Psoas muscle (tissue), 8 donors: ENCODE measurements around the gene CDCA4. TPM values are rescaled to one million over a fixed set of nuclear protein-coding genes. Genes with fewer than 3 reads are reported as not detected.

ENCODE experiments used
- ATAC-seq, 4 donors: fragments of 200-7000 bp; cut with Tn5 transposase; one replicate each; pipeline ENCODE4 v1.9.1; 2020; ENCODE audit warnings: moderate library complexity in 3 of 4, mild to moderate bottlenecking in 2 of 4
- DNase-seq, 2 donors: peaks; one replicate each; pipeline ENCODE4 v3.0.0-alpha.2; 2020
- H3K27ac ChIP-seq: fragments of 200-600 bp; one replicate; pipeline ENCODE4 v1.8.0; 2022
- H3K27me3 ChIP-seq, 3 donors: fragments of 200-600 bp in 1 of 3; one replicate each; pipeline versions ENCODE4 v1.6.1 to v1.8.0; 2013 to 2022; ENCODE audit warnings: low read length in 2 of 3, mild to moderate bottlenecking in 2 of 3, moderate library complexity in 1 of 3; ENCODE audit not compliant: insufficient read depth in 3 of 3
- H3K36me3 ChIP-seq, 2 donors: fragments of 200-600 bp in 1 of 2; one replicate each; pipeline versions ENCODE4 v1.6.1 to v1.8.0; 2013 to 2022; ENCODE audit warnings: low read depth in 1 of 2, mild to moderate bottlenecking in 1 of 2, moderate library complexity in 1 of 2; ENCODE audit not compliant: insufficient read depth in 1 of 2
- H3K4me1 ChIP-seq: fragments of 200-600 bp; one replicate; pipeline ENCODE4 v1.8.0; 2022
- H3K4me3 ChIP-seq: fragments of 200-600 bp; one replicate; pipeline ENCODE4 v1.8.0; 2022; ENCODE audit warnings: mild to moderate bottlenecking
- H3K9me3 ChIP-seq: fragments of 200-600 bp; one replicate; pipeline ENCODE4 v1.8.0; 2022
- CTCF ChIP-seq: fragments of 200-600 bp; IDR thresholded peaks from one replicate; pipeline ENCODE4 v1.8.0; 2022; ENCODE audit warnings: antibody characterized with exemption
- WGBS, 3 donors: extraction: QIAGEN DNeasy Blood & Tissue Kit; methylation state at CpG; one replicate each; pipeline versions ENCODE4 v1.1.6 to v1.1.7; 2013; 5-methylcytosine and 5-hydroxymethylcytosine counted together
- intact Hi-C, 2 donors: fragments of 100-400 bp; cut with DNase I; formaldehyde crosslinking; loops; one replicate each; pipeline versions ENCODE4 v1.11.0 to v1.14.2; 2022
- polyA plus RNA-seq, 3 donors: library from polyadenylated mRNA; stranded (reverse); fragments of 200-250 nt; gene quantifications; one replicate each; pipeline ENCODE4 v1.2.3, GENCODE V29; 2013
- total RNA-seq, 4 donors: library from RNA; stranded (reverse); fragmentation: NEBNext Ultra II Directional in 2 of 4; extraction: Animal tissue kit (Norgen Biotek cat#: 25700) in 2 of 4; gene quantifications; one replicate each; pipeline versions ENCODE4 v1.2.1 to v1.2.4, GENCODE V29; 2021 to 2023
- donor health status: healthy with polysubstance abuse.
- donor health status: DM: no; HTN: no; CAD: no; lungs with moderate emphysema.
- donor health status: Bipolar disorder and iron deficiency.
- donor health status: healthy.
- donor health status: DM: yes; HTN: yes; CAD: no.
- donor health status: DM: no; HTN: no; CAD: no.
- donor health status: DM: no; HTN: no; CAD: no.
- donor health status: DM: yes; HTN: yes; CAD: no.

Gene CDCA4
- total and polyA plus RNA-seq, 7 donors = 0.79 to 3.3 (median 1.3) TPM

- no peak for ATAC-seq
- Histone ChIP-seq H3K27me3 (peaks cover 0 to 42% (median 10%) of the 10 kb centered on the region in 3 donors), H3K27ac (no peak overlapping the region), H3K4me1 (peaks cover 23% of the 10 kb centered on the region), H3K36me3 (no peaks in the 10 kb centered on the region), H3K9me3 (no peaks in the 10 kb centered on the region), H3K4me3 (no peak overlapping the region)
- DNase-seq = peak in 1 of 2 donors; percentile 44
- TF ChIP-seq CTCF = no peak
- 90 to 92% (median 90%) methylated on average over 12 of the region's 12 CpGs for WGBS, 3 donors
- intact Hi-C loops = no loop called here
Measured at GRCh38 chr14:104971447-104972240, 49.2 kb downstream of the CDCA4 start.

- peak overlapping the region; percentile 1 for H3K27ac ChIP-seq
Measured at GRCh38 chr14:104970231-104971068, 50.4 kb downstream of the CDCA4 start.

GRCh38 chr14:104969741-104970230 lies 51.1 kb downstream of the CDCA4 start:
- Histone ChIP-seq H3K36me3 (no peaks in the 10 kb centered on the region), H3K4me3 (peak overlapping the region; percentile 18), H3K9me3 (no peaks in the 10 kb centered on the region), H3K27me3 (peaks cover 0 to 45% (median 11%) of the 10 kb centered on the region in 3 donors), H3K27ac (no peak overlapping the region), H3K4me1 (peaks cover 16% of the 10 kb centered on the region)
- WGBS, 3 donors = 90 to 93% (median 93%) methylated on average over 10 of the region's 10 CpGs
- ATAC-seq (no peak), DNase-seq (peak in 1 of 2 donors; percentile 52)
- intact Hi-C loops = no loop called here
- TF ChIP-seq CTCF = no peak

More at GRCh38 chr14:104970231-104971068, 50.4 kb downstream of the CDCA4 start:
- TF ChIP-seq CTCF = no peak
- no peaks in the 10 kb centered on the region for H3K9me3 ChIP-seq
- intact Hi-C loops = no loop called here
- DNase-seq (peak; percentile 85 to 89), ATAC-seq (peak in 2 of 4 donors; percentile 32 to 39)
- WGBS, 3 donors = 52 to 75% (median 57%) methylated on average over 17 to 19 of the region's 19 CpGs
- no peaks in the 10 kb centered on the region for H3K36me3 ChIP-seq
- peaks cover 0 to 45% (median 11%) of the 10 kb centered on the region in 3 donors for H3K27me3 ChIP-seq
- H3K4me1 ChIP-seq = peaks cover 16% of the 10 kb centered on the region
- peak overlapping the region; percentile 18 for H3K4me3 ChIP-seq

GRCh38 chr14:104968541-104969401 lies 52.1 kb downstream of the CDCA4 start:
- no peak for ATAC-seq
- 55 to 64% (median 63%) methylated on average over 21 of the region's 21 CpGs for WGBS, 3 donors
- Histone ChIP-seq H3K9me3 (no peaks in the 10 kb centered on the region), H3K4me1 (peaks cover 16% of the 10 kb centered on the region), H3K27ac (no peak overlapping the region), H3K36me3 (no peaks in the 10 kb centered on the region), H3K4me3 (peak overlapping the region; percentile 42), H3K27me3 (peaks cover 0 to 45% (median 11%) of the 10 kb centered on the region in 3 donors)
- intact Hi-C loops = no loop called here
- peak; percentile 47 to 59 for DNase-seq
- no peak for TF ChIP-seq CTCF
